BJ (cell line): ENCODE results near the gene SH3BP5L. TPM values are rescaled to one million over a fixed set of nuclear protein-coding genes. Genes with fewer than 3 reads are reported as not detected.

ENCODE experiments used
- CTCF ChIA-PET: fragments of 350-600 bp; formaldehyde crosslinking; extraction: SDS; loops from one replicate; lab custom pipeline; 2021; ENCODE audit warnings: antibody characterized with exemption, inconsistent platforms; lab: Yijun Ruan, JAX
- POLR2A ChIA-PET: fragments of 300-600 bp; sonication (Branson Sonifier 250); formaldehyde crosslinking; extraction: SDS; loops from one replicate; lab custom pipeline; 2021; ENCODE audit warnings: antibody characterized with exemption; lab: Charles Lee
- DNase-seq: peaks from one replicate; pipeline ENCODE4 v3.0.0-alpha.2; 2011; ENCODE audit warnings: low read depth
- H3K27me3 ChIP-seq: 2 replicates; pipeline ENCODE4 v1.6.0; 2011; ENCODE audit warnings: low read length; ENCODE audit not compliant: control insufficient read depth, insufficient read depth
- H3K36me3 ChIP-seq: 2 replicates; pipeline ENCODE4 v1.5.1; 2011; ENCODE audit warnings: low read length; ENCODE audit not compliant: control insufficient read depth, insufficient read depth
- H3K4me3 ChIP-seq: 2 replicates; pipeline ENCODE4 v1.5.1; 2011; ENCODE audit warnings: low read depth, mild to moderate bottlenecking, control low read depth, low read length
- CTCF ChIP-seq: IDR thresholded peaks from 2 replicates; pipeline ENCODE4 v1.5.1; 2011; ENCODE audit warnings: low read depth, mild to moderate bottlenecking, control low read depth, inconsistent platforms, low read length, moderate library complexity; ENCODE audit not compliant: insufficient read depth
- polyA plus RNA-seq: library from polyadenylated mRNA; depleted of rRNA; stranded (reverse); fragments of >200 nt; gene quantifications from 2 replicates; pipeline ENCODE4 v1.2.3, GENCODE V29; 2011

The SH3BP5L gene
- polyA plus RNA-seq, 1 experiment = 32.5 TPM

DNA sequence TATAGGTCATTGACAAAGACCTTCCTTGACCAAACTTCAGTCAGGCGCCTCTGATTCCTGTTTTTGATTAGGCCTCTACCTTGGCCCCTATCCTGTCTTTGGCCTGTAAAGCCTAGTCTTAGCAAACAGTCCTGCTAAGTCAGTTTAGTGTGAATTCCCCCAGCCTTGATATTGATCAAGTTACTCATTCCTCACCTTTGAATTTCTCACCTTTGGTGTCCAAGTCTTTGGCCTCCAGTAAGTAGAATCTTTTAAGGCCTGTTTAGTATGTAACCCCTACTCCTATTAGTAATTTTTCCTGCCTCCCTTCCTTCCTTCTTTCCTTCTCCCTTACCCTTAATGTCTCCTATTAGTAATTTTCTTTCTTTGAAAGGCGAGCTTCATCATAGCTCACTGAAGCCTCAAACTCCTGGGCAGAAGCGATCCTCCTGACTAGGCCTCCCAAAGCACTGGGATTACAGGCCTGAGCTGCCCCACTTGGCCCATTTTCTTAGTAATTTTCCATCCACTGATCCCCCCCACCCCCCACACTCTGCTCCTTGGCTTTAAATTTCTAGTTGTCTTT, 46.2 kb upstream of the SH3BP5L start:
- POLR2A ChIA-PET = no interaction called here
- no peaks in the 10 kb centered on the region for H3K27me3 ChIP-seq
- TF ChIP-seq CTCF = no peak
- no peak overlapping the region for H3K4me3 ChIP-seq
- no peak for DNase-seq
- CTCF ChIA-PET = interaction anchor here (3.2 kb wide), 1 partner anchor 13 kb away, joined by 9 read pairs; no protein-coding TSS in a partner anchor
- no peaks in the 10 kb centered on the region for H3K36me3 ChIP-seq

- Histone ChIP-seq H3K4me3 (peak overlapping the region; percentile 56), H3K27me3 (no peaks in the 10 kb centered on the region), H3K36me3 (no peaks in the 10 kb centered on the region)
- no peak for TF ChIP-seq CTCF
- DNase-seq = no peak
- ChIA-PET CTCF (interaction anchor here (1.5 kb wide), 1 partner anchor 37 kb away, joined by 3 read pairs; the partner anchor contains the start of gene SH3BP5L), POLR2A (no interaction called here)
Measured at GRCh38 chr1:248862998-248863881, 37.5 kb upstream of the SH3BP5L start.

DNA sequence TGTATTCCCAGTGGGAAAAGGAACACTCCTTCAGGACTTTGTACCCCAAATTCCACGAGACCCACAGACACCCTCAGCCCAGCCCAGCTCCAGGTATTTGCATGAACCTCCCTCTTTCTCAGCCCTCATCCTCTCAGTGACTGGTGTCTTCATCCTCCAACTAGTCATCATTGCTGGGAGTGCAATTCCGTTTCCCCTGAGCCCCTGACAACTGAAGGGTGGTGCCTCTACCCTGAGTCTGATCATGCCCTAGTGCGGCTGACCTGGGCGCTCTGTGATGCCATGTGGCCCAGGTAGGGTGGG, 36.9 kb upstream of the SH3BP5L start:
- H3K27me3 ChIP-seq = no peaks in the 10 kb centered on the region
- H3K36me3 ChIP-seq = no peaks in the 10 kb centered on the region
- ChIA-PET CTCF (interaction anchor here (1.5 kb wide), 1 partner anchor 36 kb away, joined by 3 read pairs; the partner anchor contains the start of gene SH3BP5L), POLR2A (no interaction called here)
- no peak for DNase-seq
- TF ChIP-seq CTCF = no peak
- H3K4me3 ChIP-seq = peak overlapping the region; percentile 56

DNA sequence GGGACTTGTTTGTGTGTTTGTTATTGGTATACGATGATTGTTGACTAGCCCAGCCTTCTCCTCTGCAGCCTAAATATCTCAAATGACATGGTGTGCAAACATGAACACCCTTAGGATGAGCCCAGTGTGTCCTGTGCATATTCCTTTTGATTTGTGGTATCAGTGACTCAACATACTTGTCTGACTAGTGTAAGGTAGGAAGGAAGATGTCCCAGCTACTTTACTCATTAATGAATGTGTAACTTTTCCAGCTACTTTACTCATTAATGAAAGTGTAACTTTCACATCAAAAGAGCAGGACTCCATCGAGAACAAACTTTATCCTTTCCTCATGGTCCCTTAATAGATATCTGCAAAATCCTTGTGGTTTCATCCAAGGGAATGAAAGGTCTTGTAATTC, 35.9 kb upstream of the SH3BP5L start:
- no peak for DNase-seq
- Histone ChIP-seq H3K27me3 (no peaks in the 10 kb centered on the region), H3K36me3 (no peaks in the 10 kb centered on the region), H3K4me3 (no peak overlapping the region)
- ChIA-PET POLR2A (no interaction called here), CTCF (interaction anchor here (0.7 to 1.5 kb wide), 2 partner anchors 13 to 35 kb away, joined by 3 read pairs; partner anchors contain the start of gene SH3BP5L)
- TF ChIP-seq CTCF = no peak

GRCh38 chr1:248860007-248860406, 34.3 kb upstream of the SH3BP5L start:
- Histone ChIP-seq H3K27me3 (no peaks in the 10 kb centered on the region), H3K36me3 (no peaks in the 10 kb centered on the region), H3K4me3 (no peak overlapping the region)
- CTCF ChIA-PET = interaction anchor here (2.4 kb wide), 1 partner anchor 18 kb away, joined by 20 read pairs; no protein-coding TSS in a partner anchor
- POLR2A ChIA-PET = no interaction called here
- TF ChIP-seq CTCF = no peak
- no peak for DNase-seq
